ENCODE measurements around the gene CH25H. TPM values are rescaled to one million over a fixed set of nuclear protein-coding genes. Genes with fewer than 3 reads are reported as not detected.

Gene CH25H
- polyA plus RNA-seq, 1 donor (not counting 4 experiments of a cell fraction or from before 2014, with no cell fraction given): 0.37 TPM

DNA sequence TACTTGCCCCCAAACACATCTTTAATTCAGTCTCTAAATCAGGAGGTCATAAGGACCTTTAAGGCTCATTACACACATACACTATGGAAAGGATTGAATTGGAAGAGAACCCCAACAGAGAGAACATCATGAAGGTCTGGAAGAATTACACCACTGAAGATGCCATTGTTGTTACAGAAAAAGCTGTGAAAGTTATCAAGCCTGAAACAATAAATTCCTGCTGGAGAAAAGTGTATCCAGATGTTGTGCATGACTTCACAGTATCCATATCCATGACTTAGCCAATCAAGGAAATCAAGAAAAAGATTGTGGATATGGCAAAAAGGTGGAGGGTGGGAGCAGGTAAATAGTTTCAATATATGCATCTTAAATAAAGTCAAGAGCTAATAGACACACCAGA lies 30.7 kb upstream of the CH25H start:
- Histone ChIP-seq H3K4me2 (ENCODE audit: control insufficient read depth, extremely low read depth, insufficient read depth, low read depth, low read length) (no peak overlapping the region), H3K9me3 (ENCODE audit: control insufficient read depth, low read depth, low read length) (no peaks in the 10 kb centered on the region), H3K4me1 (ENCODE audit: control insufficient read depth, extremely low read depth, insufficient read depth, low read length) (peaks cover 19% of the 10 kb centered on the region), H4K20me1 (ENCODE audit: control insufficient read depth, extremely low read depth, insufficient read depth, low read length) (no peaks in the 10 kb centered on the region), H3K4me3 (ENCODE audit: control insufficient read depth in 2 of 3, extremely low read depth in 1 of 3, insufficient read depth in 2 of 3, low read depth in 1 of 3, low read length in 3 of 3) (no peak overlapping the region), H3K9ac (ENCODE audit: control insufficient read depth, extremely low read depth, insufficient read depth, low read length) (no peak overlapping the region), H3K36me3 (ENCODE audit: control insufficient read depth in 2 of 2, extremely low read depth in 1 of 2, insufficient read depth in 2 of 2, low read length in 2 of 2) (peaks cover 8 to 19% of the 10 kb centered on the region in 2 experiments), H3K27me3 (ENCODE audit: control insufficient read depth, extremely low read depth, insufficient read depth, low read length) (no peaks in the 10 kb centered on the region), H3K9me1 (ENCODE audit: control insufficient read depth, extremely low read depth, insufficient read depth, low read length) (no peaks in the 10 kb centered on the region), H3K79me2 (ENCODE audit: control insufficient read depth, insufficient read depth, low read length) (no peaks in the 10 kb centered on the region), H2AFZ (ENCODE audit: control insufficient read depth, low read length) (no peak overlapping the region), H3K27ac (ENCODE audit: control insufficient read depth, insufficient read depth, low read length) (no peak overlapping the region)
- TF ChIP-seq, protein P1, sequence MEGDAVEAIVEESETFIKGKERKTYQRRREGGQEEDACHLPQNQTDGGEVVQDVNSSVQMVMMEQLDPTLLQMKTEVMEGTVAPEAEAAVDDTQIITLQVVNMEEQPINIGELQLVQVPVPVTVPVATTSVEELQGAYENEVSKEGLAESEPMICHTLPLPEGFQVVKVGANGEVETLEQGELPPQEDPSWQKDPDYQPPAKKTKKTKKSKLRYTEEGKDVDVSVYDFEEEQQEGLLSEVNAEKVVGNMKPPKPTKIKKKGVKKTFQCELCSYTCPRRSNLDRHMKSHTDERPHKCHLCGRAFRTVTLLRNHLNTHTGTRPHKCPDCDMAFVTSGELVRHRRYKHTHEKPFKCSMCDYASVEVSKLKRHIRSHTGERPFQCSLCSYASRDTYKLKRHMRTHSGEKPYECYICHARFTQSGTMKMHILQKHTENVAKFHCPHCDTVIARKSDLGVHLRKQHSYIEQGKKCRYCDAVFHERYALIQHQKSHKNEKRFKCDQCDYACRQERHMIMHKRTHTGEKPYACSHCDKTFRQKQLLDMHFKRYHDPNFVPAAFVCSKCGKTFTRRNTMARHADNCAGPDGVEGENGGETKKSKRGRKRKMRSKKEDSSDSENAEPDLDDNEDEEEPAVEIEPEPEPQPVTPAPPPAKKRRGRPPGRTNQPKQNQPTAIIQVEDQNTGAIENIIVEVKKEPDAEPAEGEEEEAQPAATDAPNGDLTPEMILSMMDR (optimal IDR thresholded peaks at IDR 0.05 in 1 of 3, IDR thresholded peaks at IDR 0.05 in 1 of 3, conservative IDR thresholded peaks at IDR 0.05 in 1 of 3; ENCODE audit: extremely low read depth in 1 of 3, insufficient read depth in 2 of 3, low read length in 3 of 3): no peak
- DNase-seq (ENCODE audit: low read depth, low spot score) (no peak), FAIRE-seq (no peak)
- dilution Hi-C loops (cut with MboI; ENCODE audit: extremely low pct_ligation_motif_present, low sequenced_read_pairs): no loop called here

GRCh38 chr10:89236226-89236797 lies 29.2 kb upstream of the CH25H start:
- H3K9me1 ChIP-seq (ENCODE audit: control insufficient read depth, extremely low read depth, insufficient read depth, low read length): no peaks in the 10 kb centered on the region
- peaks cover 8 to 21% of the 10 kb centered on the region in 2 experiments for H3K36me3 ChIP-seq (ENCODE audit: control insufficient read depth in 2 of 2, extremely low read depth in 1 of 2, insufficient read depth in 2 of 2, low read length in 2 of 2)
- H2AFZ ChIP-seq (ENCODE audit: control insufficient read depth, low read length): no peak overlapping the region
- H3K4me2 ChIP-seq (ENCODE audit: control insufficient read depth, extremely low read depth, insufficient read depth, low read depth, low read length): no peak overlapping the region
- H3K27me3 ChIP-seq (ENCODE audit: control insufficient read depth, extremely low read depth, insufficient read depth, low read length): no peaks in the 10 kb centered on the region
- H3K79me2 ChIP-seq (ENCODE audit: control insufficient read depth, insufficient read depth, low read length): no peaks in the 10 kb centered on the region
- no peaks in the 10 kb centered on the region for H3K9me3 ChIP-seq (ENCODE audit: control insufficient read depth, low read depth, low read length)
- TF ChIP-seq EZH2 (IDR thresholded peaks at IDR 0.05; ENCODE audit: low read length): no peak
- TF ChIP-seq, protein P1 (optimal IDR thresholded peaks at IDR 0.05 in 1 of 3, IDR thresholded peaks at IDR 0.05 in 1 of 3, conservative IDR thresholded peaks at IDR 0.05 in 1 of 3; ENCODE audit: extremely low read depth in 1 of 3, insufficient read depth in 2 of 3, low read length in 3 of 3): no peak
- H3K27ac ChIP-seq (ENCODE audit: control insufficient read depth, insufficient read depth, low read length): no peak overlapping the region
- peaks cover 4% of the 10 kb centered on the region for H3K4me1 ChIP-seq (ENCODE audit: control insufficient read depth, extremely low read depth, insufficient read depth, low read length)
- dilution Hi-C loops (cut with MboI; ENCODE audit: extremely low pct_ligation_motif_present, low sequenced_read_pairs): no loop called here
- no peaks in the 10 kb centered on the region for H4K20me1 ChIP-seq (ENCODE audit: control insufficient read depth, extremely low read depth, insufficient read depth, low read length)
- FAIRE-seq (peak; percentile 57), DNase-seq (ENCODE audit: low read depth, low spot score) (no peak)
- H3K4me3 ChIP-seq (ENCODE audit: control insufficient read depth in 2 of 3, extremely low read depth in 1 of 3, insufficient read depth in 2 of 3, low read depth in 1 of 3, low read length in 3 of 3): no peak overlapping the region
- no peak overlapping the region for H3K9ac ChIP-seq (ENCODE audit: control insufficient read depth, extremely low read depth, insufficient read depth, low read length)
